ENCODE measurements around the gene ITGB2.

- TF ChIP-seq POLR2A (IDR thresholded peaks at IDR 0.05; ENCODE audit: extremely low read depth, insufficient read length) (no peak), CTCF (IDR thresholded peaks at IDR 0.05; ENCODE audit: low read depth, low read length) (no peak)
These were observed 37.9 kb upstream of the ITGB2 start for GRCh38 chr21:44958471-44959191.

Data from NB4 (cell line).